GM23248 (cell line): ENCODE data around the gene ABHD16A. TPM values are rescaled to one million over a fixed set of nuclear protein-coding genes. Genes with fewer than 3 reads are reported as not detected.

Experiments used
- DNase-seq: peaks from one replicate; pipeline ENCODE4 v3.0.0-alpha.2; 2015
- H2AFZ ChIP-seq: fragments of 200-600 bp; sonication (generic); 2 replicates; pipeline ENCODE4 v1.6.1; 2016; ENCODE audit warnings: antibody characterized with exemption
- H3F3A ChIP-seq: fragments of 200-600 bp; sonication (generic); 2 replicates; pipeline ENCODE4 v1.6.1; 2016; ENCODE audit warnings: mild to moderate bottlenecking, antibody characterized with exemption, mixed run types; ENCODE audit not compliant: insufficient read depth
- H3K27ac ChIP-seq: fragments of 200-600 bp; sonication (generic); 2 replicates; pipeline ENCODE4 v1.5.1; 2016; ENCODE audit warnings: mild to moderate bottlenecking
- H3K27me3 ChIP-seq: fragments of 200-600 bp; sonication (generic); replicated peaks from 2 replicates; pipeline ENCODE4 v1.6.1; 2016; ENCODE audit warnings: mild to moderate bottlenecking; ENCODE audit not compliant: insufficient read depth
- H3K36me3 ChIP-seq: fragments of 200-600 bp; sonication (generic); 2 replicates; pipeline ENCODE4 v1.6.1; 2016; ENCODE audit warnings: low read depth, mild to moderate bottlenecking
- H3K4me1 ChIP-seq: fragments of 200-600 bp; sonication (generic); 2 replicates; pipeline ENCODE4 v1.6.1; 2016; ENCODE audit warnings: mild to moderate bottlenecking; ENCODE audit not compliant: insufficient read depth
- H3K4me2 ChIP-seq: fragments of 200-600 bp; sonication (generic); one replicate; pipeline ENCODE4 v1.6.1; 2016; ENCODE audit warnings: mild to moderate bottlenecking; ENCODE audit not compliant: unreplicated experiment
- H3K4me3 ChIP-seq: fragments of 200-600 bp; sonication (generic); 2 replicates; pipeline ENCODE4 v1.5.1; 2016; ENCODE audit warnings: mild to moderate bottlenecking
- H3K79me2 ChIP-seq: fragments of 200-600 bp; sonication (generic); 2 replicates; pipeline ENCODE4 v1.6.1; 2016; ENCODE audit warnings: mild to moderate bottlenecking; ENCODE audit not compliant: insufficient read depth
- H3K9ac ChIP-seq: fragments of 200-600 bp; sonication (generic); 2 replicates; pipeline ENCODE4 v1.6.1; 2016; ENCODE audit warnings: mild to moderate bottlenecking
- H3K9me2 ChIP-seq: fragments of 200-600 bp; sonication (generic); 2 replicates; pipeline ENCODE4 v1.6.1; 2016; ENCODE audit warnings: mixed run types, mild to moderate bottlenecking, moderate library complexity; ENCODE audit not compliant: insufficient read depth
- H3K9me3 ChIP-seq: fragments of 200-600 bp; sonication (generic); one replicate; pipeline ENCODE4 v1.6.1; 2017; ENCODE audit warnings: low read depth
- H4K20me1 ChIP-seq: fragments of 200-600 bp; sonication (generic); 2 replicates; pipeline ENCODE4 v1.6.0; 2016; ENCODE audit not compliant: insufficient read depth
- EZH2 ChIP-seq: fragments of 200-600 bp; sonication (generic); IDR thresholded peaks from 2 replicates; pipeline ENCODE4 v1.6.1; 2018; ENCODE audit warnings: antibody characterized with exemption, mild to moderate bottlenecking; ENCODE audit not compliant: insufficient read depth, poor library complexity, severe bottlenecking
- EZH2phosphoT487 ChIP-seq: fragments of 200-600 bp; sonication (generic); IDR thresholded peaks from 2 replicates; pipeline ENCODE4 v1.6.1; 2018; ENCODE audit warnings: antibody characterized with exemption, moderate library complexity, mild to moderate bottlenecking, low read depth; ENCODE audit not compliant: insufficient read depth
- WGBS, 2 experiments: methylation state at CpG; one replicate each; pipeline ENCODE4 v1.1.6; 2015 to 2017; ENCODE audit warnings: low lambda C conversion rate in 2 of 2, low coverage in 1 of 2; ENCODE audit errors: missing lambda C conversion rate in 2 of 2; 5-methylcytosine and 5-hydroxymethylcytosine counted together
- in situ Hi-C: fragments of 300-500 bp; cut with MboI; formaldehyde crosslinking; loops from 2 replicates; pipeline ENCODE4 v1.15.0; 2020
- polyA plus RNA-seq: library from polyadenylated mRNA; unstranded; fragments of >200 nt; fragmentation: Nextera tagmentation; extraction: Ambion mirVana; gene quantifications from 2 replicates; pipeline ENCODE4 v1.2.1, GENCODE V29; 2016
- total RNA-seq: library from RNA; depleted of rRNA; stranded (reverse); fragments of >200 nt; shearing (Covaris generic); gene quantifications from 2 replicates; pipeline ENCODE4 v1.2.3, GENCODE V29; 2014

Gene ABHD16A
- total and polyA plus RNA-seq, 2 experiments from 2014 or later: 48.0 to 54.0 TPM

GRCh38 chr6:31740397-31741223, 37.5 kb upstream of the ABHD16A start:
- Histone ChIP-seq H3K9me2 (no peaks in the 10 kb centered on the region), H3K4me2 (peak overlapping the region; percentile 98), H3K79me2 (peaks cover 20% of the 10 kb centered on the region), H3K27me3 (no peaks in the 10 kb centered on the region), H2AFZ (peak overlapping the region; percentile 90), H3K4me1 (peaks cover 31% of the 10 kb centered on the region), H3K27ac (peak overlapping the region; percentile 3; the same call in 1 of the 2 replicates), H3K4me3 (peak overlapping the region; percentile 84), H3K9ac (peak overlapping the region; percentile 83), H3F3A (peaks cover 28% of the 10 kb centered on the region), H3K9me3 (no peaks in the 10 kb centered on the region), H3K36me3 (no peaks in the 10 kb centered on the region), H4K20me1 (no peaks in the 10 kb centered on the region)
- DNase-seq: peak; percentile 66
- TF ChIP-seq EZH2 (no peak), EZH2phosphoT487 (no peak)
- in situ Hi-C loops: no loop called here
- WGBS, 2 experiments: 24 to 25% methylated on average over 29 of the region's 29 CpGs

GRCh38 chr6:31739639-31740396, 36.7 kb upstream of the ABHD16A start, which contains the start of gene MSH5:
MSH5 (plus strand) TSS chr6:31740005; CDS start chr6:31740467, 462 bp downstream.
- Histone ChIP-seq H2AFZ (peak within 1 kb of the TSS; percentile 90), H3K27me3 (no peaks in the 10 kb centered on the region), H3K9ac (peak within 1 kb of the TSS; percentile 83), H3F3A (peaks cover 35% of the 10 kb centered on the region), H3K4me2 (peak within 1 kb of the TSS; percentile 98), H3K9me2 (no peaks in the 10 kb centered on the region), H3K27ac (peak within 1 kb of the TSS; percentile 59), H3K4me1 (peaks cover 31% of the 10 kb centered on the region), H3K79me2 (peaks cover 28% of the 10 kb centered on the region), H3K36me3 (no peaks in the 10 kb centered on the region), H3K4me3 (peak within 1 kb of the TSS; percentile 84), H3K9me3 (no peaks in the 10 kb centered on the region), H4K20me1 (no peaks in the 10 kb centered on the region)
- in situ Hi-C loops: no loop called here
- 1% methylated on average over 57 to 58 of the region's 58 CpGs for WGBS, 2 experiments
- TF ChIP-seq EZH2 (no peak), EZH2phosphoT487 (no peak)
- peak; percentile 100 for DNase-seq

- H4K20me1 ChIP-seq: no peaks in the 10 kb centered on the region
- H3K9me3 ChIP-seq: no peaks in the 10 kb centered on the region
- no peaks in the 10 kb centered on the region for H3K9me2 ChIP-seq
- peak overlapping the region; percentile 58 for H3K4me3 ChIP-seq
- peak overlapping the region; percentile 82 for H3K4me2 ChIP-seq
- in situ Hi-C loops: no loop called here
- H3K79me2 ChIP-seq: peaks cover 43% of the 10 kb centered on the region
- H3K27me3 ChIP-seq: no peaks in the 10 kb centered on the region
- peak overlapping the region; percentile 81 for H2AFZ ChIP-seq
- WGBS, 2 experiments: 30 to 32% methylated on average over 6 of the region's 6 CpGs
- H3K27ac ChIP-seq: peak overlapping the region; percentile 87
- H3K36me3 ChIP-seq: peaks cover 6% of the 10 kb centered on the region; the same call in 1 of the 2 replicates
- H3K4me1 ChIP-seq: peaks cover 43% of the 10 kb centered on the region
- peaks cover 41% of the 10 kb centered on the region for H3F3A ChIP-seq
- DNase-seq: peak; percentile 87
- H3K9ac ChIP-seq: peak overlapping the region; percentile 74
- no peak for TF ChIP-seq EZH2
- no peak for TF ChIP-seq EZH2phosphoT487
Observed at GRCh38 chr6:31737991-31738979, 35.2 kb upstream of the ABHD16A start.
